Nephron progenitor cell (in vitro differentiated cells): ENCODE results near the gene LUZP2.

Experiments
- DNase-seq: peaks from one replicate; pipeline ENCODE4 v3.0.0; 2021
- H3K27ac Mint-ChIP-seq: 2 replicates; pipeline ENCODE4 v1.8.0; 2021; ENCODE audit warnings: mild to moderate bottlenecking, moderate library complexity, mixed read lengths
- H3K27me3 Mint-ChIP-seq: 2 replicates; pipeline ENCODE4 v1.8.0; 2021; ENCODE audit warnings: mild to moderate bottlenecking, low read depth, mixed read lengths; ENCODE audit not compliant: poor library complexity
- H3K36me3 Mint-ChIP-seq: 2 replicates; pipeline ENCODE4 v1.8.0; 2021; ENCODE audit warnings: low read depth, mixed read lengths
- H3K4me1 Mint-ChIP-seq: 2 replicates; pipeline ENCODE4 v1.8.0; 2021; ENCODE audit warnings: mixed read lengths
- H3K4me3 Mint-ChIP-seq: 2 replicates; pipeline ENCODE4 v1.8.0; 2021; ENCODE audit warnings: mild to moderate bottlenecking, moderate library complexity, mixed read lengths
- H3K9me3 Mint-ChIP-seq: 2 replicates; pipeline ENCODE4 v1.8.0; 2021; ENCODE audit warnings: mild to moderate bottlenecking, moderate library complexity, mixed read lengths
- CTCF ChIP-seq: fragments of 200-600 bp; sonication (generic); IDR thresholded peaks from 2 replicates; pipeline ENCODE4 v1.5.0; 2021; ENCODE audit warnings: antibody characterized with exemption

LUZP2 gene

GRCh38 chr11:24679821-24680351 lies 183.0 kb downstream of the LUZP2 start:
- Mint-ChIP-seq H3K4me1 (peaks cover 7% of the 10 kb centered on the region), H3K36me3 (no peaks in the 10 kb centered on the region), H3K9me3 (no peaks in the 10 kb centered on the region), H3K27ac (peak overlapping the region; percentile 40), H3K4me3 (no peak overlapping the region), H3K27me3 (no peaks in the 10 kb centered on the region)
- TF ChIP-seq CTCF, result no peak
- no peak for DNase-seq

- no peak overlapping the region for H3K4me3 Mint-ChIP-seq
- DNase-seq, result no peak
- no peaks in the 10 kb centered on the region for H3K9me3 Mint-ChIP-seq
- H3K4me1 Mint-ChIP-seq, result peaks cover 5% of the 10 kb centered on the region
- TF ChIP-seq CTCF, result no peak
- no peak overlapping the region for H3K27ac Mint-ChIP-seq
- no peaks in the 10 kb centered on the region for H3K27me3 Mint-ChIP-seq
- no peaks in the 10 kb centered on the region for H3K36me3 Mint-ChIP-seq
These were observed 186.7 kb downstream of the LUZP2 start for GRCh38 chr11:24683583-24683982.

GRCh38 chr11:24685821-24686220 lies 189.0 kb downstream of the LUZP2 start:
- Mint-ChIP-seq H3K27ac (no peak overlapping the region), H3K9me3 (no peaks in the 10 kb centered on the region), H3K4me3 (no peak overlapping the region), H3K36me3 (no peaks in the 10 kb centered on the region), H3K4me1 (no peaks in the 10 kb centered on the region), H3K27me3 (no peaks in the 10 kb centered on the region)
- no peak for DNase-seq
- TF ChIP-seq CTCF, result no peak

GRCh38 chr11:24687531-24688147 lies 190.8 kb downstream of the LUZP2 start:
- Mint-ChIP-seq H3K27me3 (no peaks in the 10 kb centered on the region), H3K27ac (no peak overlapping the region), H3K36me3 (no peaks in the 10 kb centered on the region), H3K4me1 (no peaks in the 10 kb centered on the region), H3K9me3 (no peaks in the 10 kb centered on the region), H3K4me3 (no peak overlapping the region)
- DNase-seq, result no peak
- TF ChIP-seq CTCF, result no peak

GRCh38 chr11:24688981-24689380 lies 192.1 kb downstream of the LUZP2 start:
- DNase-seq, result no peak
- no peak for TF ChIP-seq CTCF
- no peak overlapping the region for H3K27ac Mint-ChIP-seq
- H3K4me3 Mint-ChIP-seq, result no peak overlapping the region
- H3K4me1 Mint-ChIP-seq, result no peaks in the 10 kb centered on the region
- H3K36me3 Mint-ChIP-seq, result no peaks in the 10 kb centered on the region
- no peaks in the 10 kb centered on the region for H3K27me3 Mint-ChIP-seq
- no peaks in the 10 kb centered on the region for H3K9me3 Mint-ChIP-seq

GRCh38 chr11:24697522-24698111 lies 200.8 kb downstream of the LUZP2 start:
- Mint-ChIP-seq H3K4me3 (no peak overlapping the region), H3K27me3 (no peaks in the 10 kb centered on the region), H3K4me1 (no peaks in the 10 kb centered on the region), H3K9me3 (peaks cover 12% of the 10 kb centered on the region), H3K36me3 (no peaks in the 10 kb centered on the region), H3K27ac (no peak overlapping the region)
- TF ChIP-seq CTCF, result no peak
- DNase-seq, result no peak
